A549 (cell line): ENCODE measurements around the gene AP5S1. TPM values are rescaled to one million over a fixed set of nuclear protein-coding genes. Genes with fewer than 3 reads are reported as not detected.

Source experiments
- ATAC-seq, 2 experiments: fragments of 200-7000 bp in 1 of 2; fragments of >200 bp in 1 of 2; cut with Nextera tagmentation in 1 of 2; cut with Tn5 transposase in 1 of 2; 3 replicates each; pipeline versions ENCODE4 v1.8.0 to v1.9.1; 2018 to 2020; ENCODE audit warnings: mild to moderate bottlenecking in 1 of 2, moderate library complexity in 1 of 2
- CTCF ChIA-PET: fragments of 300-600 bp; sonication (Branson Sonifier 250); formaldehyde crosslinking; extraction: SDS; loops from one replicate; lab custom pipeline; 2021; ENCODE audit warnings: antibody characterized with exemption, inconsistent platforms; lab: Yijun Ruan, JAX
- POLR2A ChIA-PET: fragments of 350-600 bp; formaldehyde crosslinking; extraction: SDS; loops from one replicate; lab custom pipeline; 2021; ENCODE audit warnings: antibody characterized with exemption, inconsistent platforms; lab: Yijun Ruan, JAX
- DNase-seq, 2 experiments: peaks; one replicate each; pipeline versions ENCODE4 v3.0.0 to v3.0.0-alpha.2; 2011 to 2016; ENCODE audit warnings: low read depth in 1 of 2, low spot score in 1 of 2
- FAIRE-seq: peaks from 2 replicates; lab custom pipeline; 2011; peaks lifted over from hg19 to GRCh38; lab: Jason Lieb, UNC
- H3K27ac ChIP-seq, 2 experiments: fragments of >200 bp; sonication (Bioruptor Twin); formaldehyde crosslinking; 3 replicates each; pipeline ENCODE4 v1.5.1; 2016 to 2017
- H3K4me1 ChIP-seq: fragments of >200 bp; sonication (Bioruptor Twin); formaldehyde crosslinking; 3 replicates; pipeline ENCODE4 v1.6.1; 2016
- H3K4me2 ChIP-seq: fragments of >200 bp; sonication (Bioruptor Twin); formaldehyde crosslinking; 3 replicates; pipeline ENCODE4 v1.6.1; 2016
- H3K4me3 ChIP-seq: fragments of >200 bp; sonication (Bioruptor Twin); formaldehyde crosslinking; 3 replicates; pipeline ENCODE4 v1.5.1; 2016
- H3K9me3 ChIP-seq: fragments of >200 bp; sonication (Bioruptor Twin); formaldehyde crosslinking; 3 replicates; pipeline ENCODE4 v1.6.1; 2016
- ATOH8 ChIP-seq: fragments of 250-450 bp; sonication (Bioruptor Pico); IDR thresholded peaks from 2 replicates; pipeline ENCODE4 v1.5.0; 2020; ENCODE audit warnings: low read depth, mild to moderate bottlenecking, moderate library complexity
- BCL3 ChIP-seq: fragments of >200 bp; sonication (Bioruptor Twin); formaldehyde crosslinking; IDR thresholded peaks from 3 replicates; pipeline ENCODE4 v1.6.1; 2016
- CEBPB ChIP-seq, 2 experiments: fragments of >200 bp in 1 of 2; sonication (Bioruptor Twin) in 1 of 2; formaldehyde crosslinking in 1 of 2; IDR thresholded peaks; 2 replicates each; pipeline ENCODE4 v1.6.1; 2012 to 2016
- CHD2 ChIP-seq: fragments of 150-350 bp; IDR thresholded peaks from 2 replicates; pipeline ENCODE4 v1.6.1; 2014; ENCODE audit warnings: low read length; ENCODE audit not compliant: partially characterized antibody
- CTCF ChIP-seq: fragments of >200 bp; sonication (Bioruptor Twin); formaldehyde crosslinking; IDR thresholded peaks from 3 replicates; pipeline ENCODE4 v1.5.1; 2016
- EHMT2 ChIP-seq: fragments of 200-600 bp; sonication (generic); IDR thresholded peaks from 2 replicates; pipeline ENCODE4 v1.6.1; 2016; ENCODE audit warnings: antibody characterized with exemption, low read depth, mild to moderate bottlenecking, moderate library complexity
- FOSL2 ChIP-seq, 2 experiments: fragments of 450-650 bp in 1 of 2; fragments of >200 bp in 1 of 2; sonication (Bioruptor Twin) in 1 of 2; formaldehyde crosslinking; IDR thresholded peaks; 2 replicates each; pipeline versions ENCODE4 v1.5.0 to v1.6.1; 2016 to 2020; ENCODE audit warnings: mild to moderate bottlenecking in 1 of 2, moderate library complexity in 1 of 2
- HMGXB4 ChIP-seq: fragments of 250-450 bp; sonication (Bioruptor Pico); IDR thresholded peaks from 2 replicates; pipeline ENCODE4 v1.5.0; 2021; ENCODE audit warnings: mild to moderate bottlenecking, moderate library complexity, borderline replicate concordance
- HOXB5 ChIP-seq: fragments of 250-450 bp; sonication (Bioruptor Pico); IDR thresholded peaks from 2 replicates; pipeline ENCODE4 v1.5.0; 2020; ENCODE audit warnings: mild to moderate bottlenecking, moderate library complexity
- JUN ChIP-seq, 2 experiments: fragments of >200 bp; sonication (Bioruptor Twin); formaldehyde crosslinking; IDR thresholded peaks; 2 replicates in 1 of 2; 3 replicates in 1 of 2; pipeline ENCODE4 v1.6.1; 2016 to 2017
- JUNB ChIP-seq: fragments of >200 bp; sonication (Bioruptor Twin); formaldehyde crosslinking; IDR thresholded peaks from 2 replicates; pipeline ENCODE4 v1.6.1; 2016
- MAZ ChIP-seq: fragments of 150-350 bp; IDR thresholded peaks from 2 replicates; pipeline ENCODE4 v1.6.1; 2014; ENCODE audit warnings: antibody characterized with exemption, low read depth, low read length, borderline replicate concordance
- MYC ChIP-seq: IDR thresholded peaks from 2 replicates; pipeline ENCODE4 v1.6.1; 2012; ENCODE audit warnings: mild to moderate bottlenecking, inconsistent platforms, low read length, improper control_type of control experiment, borderline replicate concordance
- NR3C1 ChIP-seq: fragments of >200 bp; sonication (Bioruptor Twin); formaldehyde crosslinking; IDR thresholded peaks from 3 replicates; pipeline ENCODE4 v1.6.1; 2017
- PBX3 ChIP-seq: IDR thresholded peaks from 2 replicates; pipeline ENCODE4 v1.6.1; 2012
- POLR2A ChIP-seq: IDR thresholded peaks from 2 replicates; pipeline ENCODE4 v1.6.1; 2012; ENCODE audit warnings: mild to moderate bottlenecking, low read length
- RAD21 ChIP-seq, 2 experiments: fragments of >200 bp in 1 of 2; sonication (Bioruptor Twin) in 1 of 2; formaldehyde crosslinking in 1 of 2; IDR thresholded peaks in 1 of 2; conservative IDR thresholded peaks in 1 of 2; 2 replicates in 1 of 2; 3 replicates in 1 of 2; pipeline ENCODE4 v1.6.1; 2012 to 2018; ENCODE audit warnings: inconsistent platforms in 1 of 2
- REST ChIP-seq: fragments of 200-600 bp; sonication (generic); IDR thresholded peaks from 2 replicates; pipeline ENCODE4 v1.6.1; 2016; ENCODE audit warnings: antibody characterized with exemption, mild to moderate bottlenecking, moderate library complexity
- RNF2 ChIP-seq: fragments of 200-600 bp; sonication (generic); IDR thresholded peaks from 2 replicates; pipeline ENCODE4 v1.6.1; 2016; ENCODE audit warnings: low read depth, mild to moderate bottlenecking, antibody characterized with exemption, moderate library complexity, borderline replicate concordance
- SMC3 ChIP-seq: fragments of >200 bp; sonication (Bioruptor Twin); formaldehyde crosslinking; IDR thresholded peaks from 3 replicates; pipeline ENCODE4 v1.6.1; 2018; ENCODE audit warnings: inconsistent platforms
- USF2 ChIP-seq: fragments of 450-650 bp; IDR thresholded peaks from 2 replicates; pipeline ENCODE4 v1.6.1; 2014; ENCODE audit warnings: antibody characterized with exemption
- ZFP36 ChIP-seq: fragments of 450-650 bp; IDR thresholded peaks from 2 replicates; pipeline ENCODE4 v1.6.1; 2014; ENCODE audit warnings: borderline replicate concordance; ENCODE audit not compliant: partially characterized antibody
- WGBS: methylation state at CpG from one replicate; pipeline ENCODE4 v1.1.6; 2017; ENCODE audit errors: missing lambda C conversion rate; 5-methylcytosine and 5-hydroxymethylcytosine counted together
- polyA plus RNA-seq, 4 experiments: library from polyadenylated mRNA; depleted of rRNA in 3 of 4; stranded (reverse); fragments of >200 nt; fragmentation: RNase III in 1 of 4; extraction: RNeasy Plus Mini Kit Qiagen cat#74134 plus additional on column Dnase treatment in 1 of 4; gene quantifications; 2 replicates in 3 of 4; 3 replicates in 1 of 4; pipeline ENCODE4 v1.2.3, GENCODE V29; 2011 to 2017

AP5S1 gene
- polyA plus RNA-seq, 2 of the 4 experiments (the other 2 are of a cell fraction), result 10.2 to 19.9 TPM

GRCh38 chr20:3786665-3787323 lies 33.6 kb upstream of the AP5S1 start, which contains the start of gene CENPB:
TSS of gene CENPB (minus strand) at chr20:3786740. CDS start at chr20:3786483, 257 bp downstream.
- Histone ChIP-seq H3K27ac (peak within 1 kb of the TSS; percentile 88 to 96), H3K4me2 (peak within 1 kb of the TSS; percentile 97), H3K9me3 (no peaks in the 10 kb centered on the region), H3K4me1 (peaks cover 43% of the 10 kb centered on the region), H3K4me3 (peak within 1 kb of the TSS; percentile 86)
- ChIA-PET POLR2A (interaction anchor here (0.6 to 3.0 kb wide), 11 partner anchors 9 to 428 kb away, joined by 3 to 40 read pairs (median 5); partner anchors contain the start of genes AP5S1 and CDC25B), CTCF (interaction anchor here (0.6 to 56.5 kb wide), 24 partner anchors 9 to 285 kb away, joined by 3 to 1634 read pairs (median 6); partner anchors contain the start of genes ADISSP, CDC25B and HSPA12B)
- ATAC-seq (peak; percentile 86 to 87), FAIRE-seq (no peak), DNase-seq (peak; percentile 84 to 91)
- WGBS, result 8% methylated on average over 26 of the region's 70 CpGs
- no peak for TF ChIP-seq RNF2
- TF ChIP-seq MYC, result peak; percentile 50; the same call in 1 of the 2 replicates
- TF ChIP-seq JUN (IDR thresholded peaks at IDR 0.05), result peak; percentile 77 to 83; a peak in 3 of 5 replicates
- TF ChIP-seq JUNB, result no peak
- no peak for TF ChIP-seq PBX3
- peak; percentile 47 for TF ChIP-seq POLR2A
- no peak for TF ChIP-seq EHMT2
- TF ChIP-seq REST, result peak; percentile 83
- no peak for TF ChIP-seq ATOH8 (CRISPR knock-in tag)
- TF ChIP-seq HMGXB4 (CRISPR knock-in tag), result no peak
- no peak for TF ChIP-seq NR3C1
- TF ChIP-seq MAZ, result peak; percentile 84; the same call in 1 of the 2 replicates
- peak; percentile 81 to 99 for TF ChIP-seq RAD21 (conservative IDR thresholded peaks at IDR 0.05 in 1 of 2, IDR thresholded peaks at IDR 0.05 in 1 of 2)
- TF ChIP-seq SMC3, result peak; percentile 99
- TF ChIP-seq FOSL2 (IDR thresholded peaks at IDR 0.05), result no peak
- TF ChIP-seq FOSL2 (CRISPR knock-in tag; IDR thresholded peaks at IDR 0.05), result no peak
- TF ChIP-seq ZFP36, result no peak
- no peak for TF ChIP-seq HOXB5 (CRISPR knock-in tag)
- peak; percentile 99 for TF ChIP-seq CTCF
- peak; percentile 65; the same call in 1 of the 3 replicates for TF ChIP-seq BCL3
- no peak for TF ChIP-seq USF2
- TF ChIP-seq CEBPB (IDR thresholded peaks at IDR 0.05), result no peak
- TF ChIP-seq CHD2, result peak; percentile 91
